Spleen (tissue), 11 donors: ENCODE results near the gene MUC2. TPM values are rescaled to one million over a fixed set of nuclear protein-coding genes. Genes with fewer than 3 reads are reported as not detected.
A peak's percentile ranks its signal among the peaks of the same experiment; 100 is the strongest.

Experiments
- DNase-seq: peaks from one replicate; pipeline ENCODE4 v3.0.0-alpha.2; 2020
- H3K27ac ChIP-seq, 8 donors: fragments of 200-600 bp; sonication (generic) in 7 of 8; 1 replicate in 4 of 8; 2 replicates in 4 of 8; pipeline versions ENCODE4 v1.5.0 to v1.8.0; 2016 to 2021; ENCODE audit warnings: inconsistent platforms in 4 of 8, mild to moderate bottlenecking in 4 of 8, moderate library complexity in 1 of 8
- H3K27me3 ChIP-seq, 7 donors: fragments of 200-600 bp; sonication (generic) in 6 of 7; replicated peaks in 1 of 7; 1 replicate in 4 of 7; 2 replicates in 3 of 7; pipeline versions ENCODE4 v1.5.0 to v1.8.0; 2016 to 2021; ENCODE audit warnings: inconsistent platforms in 3 of 7, mild to moderate bottlenecking in 1 of 7
- H3K36me3 ChIP-seq, 6 donors: fragments of 200-600 bp; sonication (generic) in 5 of 6; 1 replicate in 4 of 6; 2 replicates in 2 of 6; pipeline versions ENCODE4 v1.5.0 to v1.8.0; 2016 to 2021; ENCODE audit warnings: inconsistent platforms in 2 of 6
- H3K4me1 ChIP-seq, 6 donors: fragments of 200-600 bp; sonication (generic) in 5 of 6; 1 replicate in 3 of 6; 2 replicates in 3 of 6; pipeline versions ENCODE4 v1.5.0 to v1.8.0; 2016 to 2021; ENCODE audit warnings: inconsistent platforms in 3 of 6
- H3K4me3 ChIP-seq, 8 donors: fragments of 200-600 bp; sonication (generic) in 7 of 8; 1 replicate in 4 of 8; 2 replicates in 4 of 8; pipeline versions ENCODE4 v1.5.0 to v1.8.0; 2016 to 2021; ENCODE audit warnings: inconsistent platforms in 4 of 8, mild to moderate bottlenecking in 4 of 8, moderate library complexity in 2 of 8
- H3K9me3 ChIP-seq, 8 donors: fragments of 200-600 bp; sonication (generic) in 7 of 8; 1 replicate in 4 of 8; 2 replicates in 4 of 8; pipeline versions ENCODE4 v1.5.0 to v1.8.0; 2016 to 2021; ENCODE audit warnings: inconsistent platforms in 4 of 8
- POLR2A ChIP-seq, 3 donors: fragments of 450-650 bp; IDR thresholded peaks; one replicate each; pipeline ENCODE4 v1.5.1; 2017; ENCODE audit warnings: antibody characterized with exemption in 3 of 3, mild to moderate bottlenecking in 1 of 3
- POLR2AphosphoS5 ChIP-seq, 3 donors: sonication (generic); formaldehyde crosslinking; IDR thresholded peaks; one replicate each; pipeline ENCODE4 v1.5.1; 2017; ENCODE audit warnings: antibody characterized with exemption in 3 of 3
- WGBS, 5 donors: extraction: QIAGEN DNeasy Blood & Tissue Kit in 3 of 5; methylation state at CpG; one replicate each; pipeline versions ENCODE4 v1.1.5 to v1.1.7; 2013 to 2018; 5-methylcytosine and 5-hydroxymethylcytosine counted together
- intact Hi-C: fragments of 100-400 bp; cut with DNase I; formaldehyde crosslinking; loops from one replicate; pipeline ENCODE4 v1.15.0; 2023; ENCODE audit warnings: low total_unique reads
- polyA plus RNA-seq, 3 donors: library from polyadenylated mRNA; stranded (reverse); fragments of 200-250 nt; gene quantifications; one replicate each; pipeline ENCODE4 v1.2.1, GENCODE V29; 2013
- total RNA-seq, 7 donors: library from RNA; depleted of rRNA in 3 of 7; stranded (reverse); fragments of >200 nt in 3 of 7; fragmentation: NEBNext Ultra II Directional in 4 of 7; extraction: Animal tissue kit (Norgen Biotek cat#: 25700) in 4 of 7; gene quantifications; one replicate each; pipeline versions ENCODE4 v1.1.0 to v1.2.1, GENCODE V29; 2016 to 2021
- TF ChIP-seq, protein P1 (sequence below), 11 experiments: fragments of 200-600 bp in 7 of 11; fragments of 450-650 bp in 4 of 11; sonication (generic) in 4 of 11; IDR thresholded peaks in 8 of 11; conservative IDR thresholded peaks in 3 of 11; 1 replicate in 7 of 11; 2 replicates in 4 of 11; pipeline versions ENCODE4 v1.4.0 to v1.8.0; 2016 to 2021; ENCODE audit warnings: antibody characterized with exemption in 11 of 11, inconsistent platforms in 4 of 11, mild to moderate bottlenecking in 1 of 11
- donor health status: healthy with polysubstance abuse.
- donor health status: DM: no; HTN: no; CAD: no; lungs with moderate emphysema.
- donor health status: DM: no; HTN: no; CAD: no.
- donor health status: Bipolar disorder and iron deficiency.
- donor health status: healthy.
- donor health status: DM: no; HTN: no; CAD: no.
- donor health status: DM: yes; HTN: yes; CAD: no.

MUC2 gene
- total and polyA plus RNA-seq, 10 donors = 0.03 to 0.06 (median 0.03) TPM; not detected in 7

DNA sequence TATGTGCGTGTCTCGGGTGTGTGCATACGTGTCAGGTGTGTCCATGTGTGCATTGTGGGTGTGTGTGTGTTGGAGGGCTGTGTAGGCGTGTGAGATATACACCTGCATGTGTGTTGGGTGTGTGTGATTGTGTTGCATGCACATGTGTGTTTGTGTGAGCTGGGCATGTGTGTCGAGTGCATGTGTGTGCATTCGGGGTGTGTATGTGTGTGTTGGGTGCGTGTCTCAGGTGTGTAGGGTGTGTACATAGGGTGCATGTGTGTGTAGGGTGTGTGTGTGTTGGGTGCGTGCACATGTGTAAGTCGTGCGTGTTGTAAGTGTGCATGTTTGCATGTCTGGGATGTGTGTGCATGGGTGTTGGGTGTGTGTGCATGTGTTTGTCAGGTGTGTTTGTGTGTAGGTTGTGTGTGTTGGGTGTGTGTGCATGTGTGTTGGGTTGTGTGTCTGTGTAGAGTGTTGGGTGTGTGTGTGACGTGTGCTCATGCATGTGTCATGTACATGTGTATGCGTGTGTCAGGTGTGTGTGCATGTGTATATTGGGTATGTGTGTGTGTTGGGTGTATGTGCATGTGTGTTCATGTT, 42.3 kb upstream of the MUC2 start:
- Histone ChIP-seq H3K27ac (peak overlapping the region in 1 of 8 donors; percentile 45), H3K9me3 (no peaks in the 10 kb centered on the region), H3K4me1 (peaks cover 0 to 40% (median 4%) of the 10 kb centered on the region in 6 donors), H3K27me3 (peaks cover 0 to 10% (median 0%) of the 10 kb centered on the region in 7 donors), H3K4me3 (no peak overlapping the region), H3K36me3 (no peaks in the 10 kb centered on the region)
- intact Hi-C loops = no loop called here
- DNase-seq = no peak
- TF ChIP-seq POLR2AphosphoS5 (IDR thresholded peaks at IDR 0.05) (no peak), POLR2A (IDR thresholded peaks at IDR 0.05) (no peak)
- TF ChIP-seq, protein P1, sequence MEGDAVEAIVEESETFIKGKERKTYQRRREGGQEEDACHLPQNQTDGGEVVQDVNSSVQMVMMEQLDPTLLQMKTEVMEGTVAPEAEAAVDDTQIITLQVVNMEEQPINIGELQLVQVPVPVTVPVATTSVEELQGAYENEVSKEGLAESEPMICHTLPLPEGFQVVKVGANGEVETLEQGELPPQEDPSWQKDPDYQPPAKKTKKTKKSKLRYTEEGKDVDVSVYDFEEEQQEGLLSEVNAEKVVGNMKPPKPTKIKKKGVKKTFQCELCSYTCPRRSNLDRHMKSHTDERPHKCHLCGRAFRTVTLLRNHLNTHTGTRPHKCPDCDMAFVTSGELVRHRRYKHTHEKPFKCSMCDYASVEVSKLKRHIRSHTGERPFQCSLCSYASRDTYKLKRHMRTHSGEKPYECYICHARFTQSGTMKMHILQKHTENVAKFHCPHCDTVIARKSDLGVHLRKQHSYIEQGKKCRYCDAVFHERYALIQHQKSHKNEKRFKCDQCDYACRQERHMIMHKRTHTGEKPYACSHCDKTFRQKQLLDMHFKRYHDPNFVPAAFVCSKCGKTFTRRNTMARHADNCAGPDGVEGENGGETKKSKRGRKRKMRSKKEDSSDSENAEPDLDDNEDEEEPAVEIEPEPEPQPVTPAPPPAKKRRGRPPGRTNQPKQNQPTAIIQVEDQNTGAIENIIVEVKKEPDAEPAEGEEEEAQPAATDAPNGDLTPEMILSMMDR (IDR thresholded peaks at IDR 0.05 in 8 of 11, conservative IDR thresholded peaks at IDR 0.05 in 3 of 11) = no peak
- 92 to 96% (median 93%) methylated on average over 12 of the region's 12 CpGs for WGBS, 5 donors

DNA sequence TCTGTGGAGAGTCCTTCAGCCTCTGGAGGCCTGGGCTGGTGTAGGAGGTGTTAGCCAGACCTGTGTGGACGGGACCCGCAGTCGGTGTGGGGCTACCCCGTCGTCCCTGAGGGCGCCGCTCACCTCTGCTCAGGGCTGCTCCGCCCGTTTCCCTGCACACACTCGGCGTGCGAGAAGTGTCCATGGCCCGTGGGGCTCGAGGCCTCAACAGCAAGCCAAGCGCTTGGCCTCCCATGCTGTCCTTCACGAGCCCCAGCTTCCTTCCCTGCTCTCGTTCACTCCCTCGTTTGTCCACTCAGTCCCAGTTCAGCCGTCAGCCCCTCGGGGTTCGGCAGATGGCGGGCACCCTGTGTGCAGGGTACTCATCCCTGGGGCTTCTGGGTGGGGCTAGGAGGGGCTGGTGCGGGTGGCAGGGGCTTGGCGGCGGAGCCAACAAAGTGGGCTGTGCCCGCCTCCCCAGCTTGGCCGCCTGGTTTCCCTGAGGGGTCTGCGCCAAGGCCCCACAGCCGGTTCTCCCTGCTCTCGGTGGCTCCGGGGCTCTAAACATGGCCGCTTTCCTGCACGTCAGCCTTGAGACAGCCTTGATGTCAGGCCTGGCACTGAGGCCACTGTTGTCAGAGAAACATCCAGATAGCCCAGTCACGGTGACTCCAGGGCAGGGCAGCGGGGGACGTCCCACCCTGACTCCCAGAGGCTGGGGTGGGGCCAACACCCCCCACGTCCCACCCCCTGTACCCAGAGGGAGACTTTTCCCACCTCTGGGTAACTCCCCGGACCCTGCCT, 41.5 kb upstream of the MUC2 start:
- H3K4me3 ChIP-seq = no peak overlapping the region
- H3K9me3 ChIP-seq = no peaks in the 10 kb centered on the region
- H3K4me1 ChIP-seq = peaks cover 0 to 40% (median 4%) of the 10 kb centered on the region in 6 donors
- peaks cover 0 to 14% (median 0%) of the 10 kb centered on the region in 7 donors for H3K27me3 ChIP-seq
- peak overlapping the region in 4 of 8 donors; percentile 8 to 45 (median 18) for H3K27ac ChIP-seq
- intact Hi-C loops = no loop called here
- TF ChIP-seq POLR2AphosphoS5 (IDR thresholded peaks at IDR 0.05) = peak in 2 of 3 donors; percentile 66 to 67
- TF ChIP-seq POLR2A (IDR thresholded peaks at IDR 0.05) = no peak
- TF ChIP-seq, protein P1 (IDR thresholded peaks at IDR 0.05 in 8 of 11, conservative IDR thresholded peaks at IDR 0.05 in 3 of 11) = no peak
- DNase-seq = no peak
- WGBS, 5 donors = 62 to 78% (median 71%) methylated on average over 33 to 38 of the region's 38 CpGs
- H3K36me3 ChIP-seq = no peaks in the 10 kb centered on the region

DNA sequence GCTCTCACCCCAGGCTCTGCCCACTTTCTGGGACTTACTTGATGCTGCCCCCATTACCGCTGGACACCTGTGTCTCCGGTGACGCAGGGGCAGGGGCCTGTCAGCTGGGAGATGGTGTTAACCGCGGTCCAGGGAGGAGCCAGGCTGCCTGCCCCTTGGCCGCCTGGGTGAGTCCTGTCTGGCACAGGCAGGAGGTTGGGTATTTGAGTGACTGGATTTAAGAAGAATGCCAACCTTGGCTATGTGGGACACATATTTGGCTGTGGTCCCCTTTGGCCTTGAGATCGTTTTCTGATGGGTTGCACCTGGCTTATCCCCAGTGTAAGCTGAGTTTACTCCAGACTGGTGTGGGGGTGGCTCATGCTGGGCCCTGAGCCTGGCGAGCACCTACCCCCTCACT, 40.7 kb upstream of the MUC2 start:
- H3K4me3 ChIP-seq = no peak overlapping the region
- no peaks in the 10 kb centered on the region for H3K9me3 ChIP-seq
- peaks cover 0 to 38% (median 4%) of the 10 kb centered on the region in 6 donors for H3K4me1 ChIP-seq
- no peak for DNase-seq
- TF ChIP-seq, protein P1 (IDR thresholded peaks at IDR 0.05 in 8 of 11, conservative IDR thresholded peaks at IDR 0.05 in 3 of 11) = no peak
- TF ChIP-seq POLR2AphosphoS5 (IDR thresholded peaks at IDR 0.05) (no peak), POLR2A (IDR thresholded peaks at IDR 0.05) (no peak)
- peaks cover 0 to 14% (median 0%) of the 10 kb centered on the region in 7 donors for H3K27me3 ChIP-seq
- no peaks in the 10 kb centered on the region for H3K36me3 ChIP-seq
- intact Hi-C loops = no loop called here
- peak overlapping the region in 1 of 8 donors; percentile 19 for H3K27ac ChIP-seq
- 85 to 98% (median 89%) methylated on average over 6 to 8 of the region's 8 CpGs for WGBS, 5 donors
